HG03108 (cell line): ENCODE data around the gene FGF23.
"Not testable (repeated sequence)": the region's sequence is repeated elsewhere in the genome, so short reads cannot be mapped to it uniquely, and the experiment has no call there.

Experiments used
- ATAC-seq: cut with Tn5 transposase; IDR thresholded peaks from one replicate; pipeline ENCODE4 v1.9.1; 2021; ENCODE audit warnings: moderate library complexity; ENCODE audit not compliant: unreplicated experiment

FGF23 gene

DNA sequence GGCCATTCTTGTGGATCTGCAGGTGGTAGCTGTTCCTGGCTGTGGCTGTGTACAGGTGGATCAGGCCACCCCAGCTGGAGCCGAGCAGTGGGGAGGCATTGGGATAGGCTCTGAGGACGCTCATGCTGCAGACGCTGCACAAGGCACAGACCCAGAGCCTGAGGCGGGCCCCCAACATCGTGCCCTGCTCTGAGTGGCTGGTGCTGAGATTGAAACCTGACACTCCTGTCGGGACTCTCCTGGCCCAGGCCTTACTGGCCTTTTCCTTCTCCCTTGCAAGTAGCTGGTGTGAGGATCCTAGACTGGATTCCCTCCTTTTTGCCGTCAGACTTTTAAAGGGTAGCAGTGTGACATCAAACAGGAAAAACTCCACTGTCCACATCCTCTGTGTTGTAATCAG, at the start of gene FGF23:
Gene FGF23, minus strand, starts transcription at position 308 of the 400 bp plus-strand sequence. Its CDS starts 130 bp downstream, at position 178.
- ATAC-seq: no peak

GRCh38 chr12:4424422-4424821, 44.9 kb upstream of the FGF23 start:
- ATAC-seq: no peak

- no peak for ATAC-seq
These were observed 44.1 kb upstream of the FGF23 start for GRCh38 chr12:4423528-4424195.

GRCh38 chr12:4422985-4423384, 43.5 kb upstream of the FGF23 start:
- ATAC-seq: no peak

- ATAC-seq: no peak
These were observed 42.1 kb upstream of the FGF23 start for GRCh38 chr12:4421590-4422031.

GRCh38 chr12:4420138-4420670, 40.7 kb upstream of the FGF23 start:
- ATAC-seq: no peak

DNA sequence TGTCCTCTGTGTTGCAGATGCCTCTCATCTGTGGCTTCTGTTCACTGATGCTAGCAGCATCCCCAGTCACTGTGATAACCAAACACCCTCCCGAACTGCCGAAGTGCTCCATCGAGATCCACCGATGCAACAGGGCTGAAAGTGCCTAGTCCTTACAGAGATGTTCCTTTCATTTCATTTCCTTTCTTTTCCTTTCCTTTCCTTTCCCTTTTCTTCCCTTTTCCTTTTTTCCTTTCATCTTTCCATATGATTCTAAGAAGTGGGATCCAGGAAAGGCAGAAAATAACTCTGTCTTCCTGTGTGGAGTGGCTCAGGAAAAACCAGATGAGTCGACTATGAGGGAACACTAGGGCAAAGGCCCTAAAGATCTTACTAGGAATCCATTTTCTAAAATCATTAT, 39.4 kb upstream of the FGF23 start:
- ATAC-seq: no peak

GRCh38 chr12:4417936-4418335, 38.4 kb upstream of the FGF23 start:
- no peak for ATAC-seq

- no peak for ATAC-seq
These were observed 37.9 kb upstream of the FGF23 start for GRCh38 chr12:4417455-4417854.

GRCh38 chr12:4416276-4416675, 36.8 kb upstream of the FGF23 start:
- no peak for ATAC-seq

- no peak for ATAC-seq
These were observed 33.0 kb upstream of the FGF23 start for GRCh38 chr12:4412465-4412864.

GRCh38 chr12:4412056-4412455, 32.5 kb upstream of the FGF23 start:
- ATAC-seq: no peak

DNA sequence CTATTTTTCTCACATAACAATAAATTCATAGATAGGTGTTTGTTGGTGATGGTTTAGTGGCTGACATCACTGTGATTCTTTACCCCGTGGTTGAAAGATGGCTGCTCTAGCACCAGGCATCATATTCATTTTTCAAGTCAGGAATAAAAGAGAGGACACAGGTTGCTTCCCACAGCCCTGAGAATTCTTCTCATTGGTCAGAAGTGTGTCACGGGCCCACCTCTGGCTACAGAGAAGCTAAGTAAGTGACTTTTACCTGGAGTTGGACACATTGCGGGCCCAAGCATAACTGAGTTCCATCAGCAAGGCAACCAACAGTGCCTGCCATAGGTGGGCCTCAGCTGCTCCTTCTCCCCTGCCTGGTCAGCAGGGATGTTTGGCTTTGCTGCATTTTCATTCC, 27.6 kb upstream of the FGF23 start:
- no peak for ATAC-seq

DNA sequence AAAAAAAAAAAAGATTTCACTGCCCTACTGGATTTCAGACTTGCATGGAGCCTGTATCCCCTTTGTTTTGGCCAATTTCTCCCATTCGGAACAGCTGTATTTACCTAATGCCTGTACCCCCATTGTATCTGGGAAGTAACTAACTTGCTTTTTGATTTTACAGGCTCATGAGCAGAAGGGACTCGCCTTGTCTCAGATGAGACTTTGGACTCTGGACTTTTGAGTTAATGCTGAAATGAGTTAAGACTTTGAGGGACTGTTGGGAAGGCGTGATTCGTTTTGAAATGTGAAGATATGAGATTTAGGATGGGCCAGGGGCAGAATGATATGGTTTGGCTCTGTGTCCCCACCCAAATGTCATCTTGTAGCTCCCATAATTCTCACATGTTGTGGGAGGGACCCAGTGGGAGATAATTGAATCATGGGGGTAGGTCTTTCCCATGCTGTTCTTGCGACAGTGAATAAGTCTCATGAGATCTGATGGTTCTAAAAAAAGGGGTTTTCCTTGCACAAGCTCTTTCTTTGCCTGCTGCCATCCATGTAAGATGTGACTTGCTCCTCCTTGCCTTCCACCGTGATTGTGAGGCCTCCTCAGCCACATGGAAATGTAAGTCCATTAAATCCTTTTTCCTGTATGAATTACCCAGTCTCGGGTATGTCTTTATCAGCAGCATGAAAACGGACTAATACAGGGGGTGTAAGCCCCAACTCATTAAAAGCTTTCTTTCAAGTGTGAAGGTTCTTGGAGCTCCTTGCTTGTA, 25.5 kb upstream of the FGF23 start:
- not testable (repeated sequence) for ATAC-seq

GRCh38 chr12:4402996-4403395, 23.5 kb upstream of the FGF23 start:
- no peak for ATAC-seq

DNA sequence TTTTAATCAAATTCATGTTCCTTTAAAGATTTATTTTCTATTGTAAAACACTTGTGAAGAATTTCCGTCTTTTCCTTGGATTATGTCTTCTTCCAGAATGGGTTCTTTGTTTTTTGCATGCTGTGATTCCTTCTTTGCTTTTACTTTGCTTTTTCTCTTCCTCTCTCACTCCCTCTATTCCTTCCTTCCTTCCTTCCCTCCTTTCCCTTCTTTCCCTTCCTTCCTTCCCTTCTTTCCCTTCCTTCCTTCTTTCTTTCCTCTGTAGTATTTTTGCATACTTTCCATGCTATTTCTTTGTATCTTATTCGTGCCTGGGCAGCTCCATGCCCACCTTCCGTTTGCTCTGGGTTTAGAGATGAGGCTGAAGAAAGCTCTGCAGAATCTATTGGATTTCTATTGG, 21.6 kb upstream of the FGF23 start:
- ATAC-seq: no peak

- no peak for ATAC-seq
These were observed 16.3 kb upstream of the FGF23 start for GRCh38 chr12:4395818-4396217.

DNA sequence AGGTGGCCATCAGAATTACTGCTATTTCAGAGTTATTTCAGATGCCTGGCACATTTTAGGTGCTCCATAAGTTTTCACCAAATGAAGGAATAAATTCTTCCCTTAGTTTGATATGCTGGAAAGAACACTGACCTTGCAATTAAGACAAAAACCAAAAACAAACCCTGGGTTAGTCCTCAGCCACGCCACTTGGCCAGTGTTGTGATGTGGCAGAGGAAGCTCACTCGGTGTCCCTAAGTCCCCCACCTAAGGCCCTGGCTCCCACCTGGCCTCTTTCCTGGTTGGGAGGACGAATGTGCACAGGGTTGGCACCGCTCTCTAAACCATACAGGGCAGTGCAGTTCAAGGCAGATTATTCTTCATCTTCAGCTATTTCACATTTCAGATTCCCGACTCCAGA, 13.7 kb upstream of the FGF23 start:
- ATAC-seq: no peak

- no peak for ATAC-seq
These were observed 12.8 kb upstream of the FGF23 start for GRCh38 chr12:4392223-4392742.

DNA sequence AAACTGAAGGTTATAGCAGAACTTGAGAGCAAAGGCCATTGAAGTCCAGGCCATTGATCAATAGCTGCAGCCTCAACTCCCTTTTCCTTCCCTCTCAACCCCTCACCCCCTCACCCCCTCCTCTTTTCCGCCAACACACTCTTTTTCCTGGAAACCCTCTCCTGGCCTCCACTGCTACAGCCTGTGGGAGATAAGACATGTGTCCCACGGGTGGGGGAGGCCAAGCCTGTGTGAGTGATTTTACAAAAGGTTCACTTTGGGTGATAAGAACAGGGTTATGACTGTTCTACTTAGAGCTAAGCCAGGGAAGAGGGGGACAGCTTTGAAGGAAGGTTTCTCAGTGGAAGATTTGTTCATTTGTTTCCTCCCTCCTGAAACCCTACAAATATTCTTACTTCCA, 9.2 kb upstream of the FGF23 start:
- ATAC-seq: no peak

DNA sequence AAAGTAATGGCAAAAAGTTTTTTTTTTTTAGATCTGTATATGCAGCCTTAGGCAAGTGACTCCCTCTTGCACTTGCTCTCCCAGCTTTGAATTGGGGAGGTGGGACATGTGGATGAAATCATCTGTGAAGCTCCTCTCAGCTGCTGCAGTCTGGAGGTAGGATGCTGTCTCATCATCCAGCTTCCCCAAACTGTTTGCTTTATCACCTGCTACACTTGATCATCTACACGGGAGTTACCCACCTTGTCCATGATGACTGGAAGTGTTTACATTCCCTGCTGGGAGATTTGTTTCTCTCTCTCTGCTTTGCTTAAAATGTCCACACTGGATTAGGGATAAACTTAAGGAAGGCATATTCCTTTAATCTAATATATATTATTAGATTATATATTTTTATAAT, 8.5 kb upstream of the FGF23 start:
- ATAC-seq: no peak

GRCh38 chr12:4387607-4388006, 8.1 kb upstream of the FGF23 start:
- ATAC-seq: no peak
